ENCODE results near the gene HOXB4. TPM values are rescaled to one million over a fixed set of nuclear protein-coding genes. Genes with fewer than 3 reads are reported as not detected.
A peak's percentile ranks its signal among the peaks of the same experiment; 100 is the strongest.

Gene HOXB4
- total RNA-seq, 4 donors from 2014 or later = 0.42 to 2.9 (median 1.4) TPM

GRCh38 chr17:48611681-48612455, 33.7 kb upstream of the HOXB4 start:
- 8% methylated on average over 34 to 35 of the region's 36 CpGs for WGBS, 2 donors
- TF ChIP-seq CTCF (IDR thresholded peaks at IDR 0.05) (no peak), POLR2A (IDR thresholded peaks at IDR 0.05) (no peak)
- DNase-seq (ENCODE audit: low spot score in 2 of 2) = no peak
- H3K4me3 ChIP-seq (ENCODE audit: low read depth, poor library complexity, severe bottlenecking) = no peak overlapping the region
- intact Hi-C loops (cut with DNase I; ENCODE audit: low total_unique reads) = no loop called here

GRCh38 chr17:48611213-48611612, 33.1 kb upstream of the HOXB4 start:
- DNase-seq (ENCODE audit: low spot score in 2 of 2) = no peak
- TF ChIP-seq CTCF (IDR thresholded peaks at IDR 0.05) (no peak), POLR2A (IDR thresholded peaks at IDR 0.05) (no peak)
- 1 to 3% methylated on average over 22 of the region's 22 CpGs for WGBS, 2 donors

GRCh38 chr17:48610282-48611211, 32.4 kb upstream of the HOXB4 start, which contains the start of gene HOXB7:
Gene HOXB7 (minus strand): TSS chr17:48611017. CDS start chr17:48610918, 99 bp downstream.
- DNase-seq (ENCODE audit: low spot score in 2 of 2) = peak in 1 of 2 donors; percentile 96
- TF ChIP-seq CTCF (IDR thresholded peaks at IDR 0.05) = no peak
- TF ChIP-seq POLR2A (IDR thresholded peaks at IDR 0.05) = no peak
- H3K4me3 ChIP-seq (ENCODE audit: low read depth, poor library complexity, severe bottlenecking) = peak within 1 kb of the TSS; percentile 70
- intact Hi-C loops (cut with DNase I; ENCODE audit: low total_unique reads) = no loop called here
- 1% methylated on average over 52 to 77 of the region's 79 CpGs for WGBS, 2 donors

More at GRCh38 chr17:48611213-48611612, 33.1 kb upstream of the HOXB4 start:
- intact Hi-C loops (cut with DNase I; ENCODE audit: low total_unique reads) = no loop called here
- H3K4me3 ChIP-seq (ENCODE audit: low read depth, poor library complexity, severe bottlenecking) = peak overlapping the region; percentile 70

- H3K4me3 ChIP-seq (ENCODE audit: low read depth, poor library complexity, severe bottlenecking) = peak overlapping the region; percentile 70
- intact Hi-C loops (cut with DNase I; ENCODE audit: low total_unique reads) = no loop called here
- no peak for DNase-seq (ENCODE audit: low spot score in 2 of 2)
- TF ChIP-seq POLR2A (IDR thresholded peaks at IDR 0.05) (no peak), CTCF (IDR thresholded peaks at IDR 0.05) (no peak)
- WGBS, 2 donors = 12 to 14% methylated on average over 15 of the region's 15 CpGs
Measured at GRCh38 chr17:48609759-48610281, 31.7 kb upstream of the HOXB4 start.

- H3K4me3 ChIP-seq (ENCODE audit: low read depth, poor library complexity, severe bottlenecking) = no peak overlapping the region
- no peak for TF ChIP-seq CTCF (IDR thresholded peaks at IDR 0.05)
- no peak for TF ChIP-seq POLR2A (IDR thresholded peaks at IDR 0.05)
- no peak for DNase-seq (ENCODE audit: low spot score in 2 of 2)
- intact Hi-C loops (cut with DNase I; ENCODE audit: low total_unique reads) = no loop called here
Measured at GRCh38 chr17:48609033-48609432, 30.9 kb upstream of the HOXB4 start.

Measured in lower leg skin (tissue), 4 donors.